Medulla oblongata (tissue), 1 donor: Measurements from ENCODE around the gene GPR4.
A peak's percentile ranks its signal among the peaks of the same experiment; 100 is the strongest.
"Not testable (repeated sequence)": the region's sequence is repeated elsewhere in the genome, so short reads cannot be mapped to it uniquely, and the experiment has no call there.

Experiments used
- DNase-seq: peaks from one replicate; pipeline ENCODE4 v3.0.0-alpha.2; 2015; ENCODE audit errors: extremely low spot score

The GPR4 gene

DNA sequence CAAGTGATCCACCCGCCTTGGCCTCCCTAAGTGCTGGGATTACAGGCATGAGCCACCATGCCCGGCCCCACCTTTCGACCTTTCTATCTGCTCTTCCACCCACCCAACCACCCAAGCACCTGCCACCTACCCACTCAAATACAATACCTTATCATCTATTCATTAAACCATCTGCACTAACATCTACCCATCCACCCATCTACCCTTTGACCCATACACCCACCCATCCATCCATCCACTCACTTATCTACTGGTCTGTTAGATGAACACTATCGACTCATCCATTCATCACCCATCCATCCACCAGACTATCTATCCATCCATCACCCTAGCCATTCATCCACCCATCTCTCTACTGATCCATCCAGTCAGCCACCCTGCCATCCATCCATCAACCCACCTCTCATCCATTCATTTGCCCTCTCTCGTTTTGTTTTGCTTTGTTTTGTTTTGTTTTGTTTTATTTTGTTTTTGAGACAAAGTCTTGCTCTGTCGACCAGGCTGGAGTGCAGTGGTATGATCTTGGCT is 20.0 kb upstream of the GPR4 start:
- no peak for DNase-seq

DNA sequence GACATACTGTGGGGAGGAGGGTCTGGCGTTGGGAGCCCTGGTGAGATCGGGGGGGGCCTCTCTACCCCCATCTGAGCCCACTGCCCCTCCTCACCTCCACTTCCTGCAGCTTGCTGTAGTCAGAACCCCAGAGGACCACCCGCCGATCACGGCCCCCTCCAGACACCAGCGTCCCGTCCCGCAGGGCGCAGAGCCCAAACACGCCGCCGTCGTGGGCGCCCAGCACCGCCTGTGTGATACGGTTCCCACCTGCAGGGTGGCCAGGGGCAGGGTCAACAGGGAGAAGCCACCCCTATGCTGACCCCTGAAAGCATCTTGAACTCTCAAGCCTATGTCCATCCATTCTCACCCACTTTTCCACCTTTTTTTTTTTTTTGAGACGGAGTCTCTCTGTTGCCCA is 19.4 kb upstream of the GPR4 start:
- no peak for DNase-seq

DNA sequence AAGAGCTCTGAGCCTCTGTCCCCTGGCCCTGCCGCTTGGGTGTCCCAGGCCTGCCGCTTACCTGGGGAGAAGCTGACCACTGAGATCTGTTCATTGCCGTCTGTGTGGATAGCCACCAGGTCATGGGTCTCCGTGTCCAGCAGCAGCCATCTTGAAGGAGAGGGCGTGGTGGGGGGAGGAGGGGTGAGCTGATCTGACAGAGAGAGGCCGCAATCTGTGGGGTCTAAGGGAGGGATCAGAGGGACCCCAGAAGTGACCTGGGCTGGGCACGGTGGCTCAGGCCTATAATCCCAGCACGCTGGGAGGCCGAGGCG is 14.6 kb upstream of the GPR4 start:
- no peak for DNase-seq

DNA sequence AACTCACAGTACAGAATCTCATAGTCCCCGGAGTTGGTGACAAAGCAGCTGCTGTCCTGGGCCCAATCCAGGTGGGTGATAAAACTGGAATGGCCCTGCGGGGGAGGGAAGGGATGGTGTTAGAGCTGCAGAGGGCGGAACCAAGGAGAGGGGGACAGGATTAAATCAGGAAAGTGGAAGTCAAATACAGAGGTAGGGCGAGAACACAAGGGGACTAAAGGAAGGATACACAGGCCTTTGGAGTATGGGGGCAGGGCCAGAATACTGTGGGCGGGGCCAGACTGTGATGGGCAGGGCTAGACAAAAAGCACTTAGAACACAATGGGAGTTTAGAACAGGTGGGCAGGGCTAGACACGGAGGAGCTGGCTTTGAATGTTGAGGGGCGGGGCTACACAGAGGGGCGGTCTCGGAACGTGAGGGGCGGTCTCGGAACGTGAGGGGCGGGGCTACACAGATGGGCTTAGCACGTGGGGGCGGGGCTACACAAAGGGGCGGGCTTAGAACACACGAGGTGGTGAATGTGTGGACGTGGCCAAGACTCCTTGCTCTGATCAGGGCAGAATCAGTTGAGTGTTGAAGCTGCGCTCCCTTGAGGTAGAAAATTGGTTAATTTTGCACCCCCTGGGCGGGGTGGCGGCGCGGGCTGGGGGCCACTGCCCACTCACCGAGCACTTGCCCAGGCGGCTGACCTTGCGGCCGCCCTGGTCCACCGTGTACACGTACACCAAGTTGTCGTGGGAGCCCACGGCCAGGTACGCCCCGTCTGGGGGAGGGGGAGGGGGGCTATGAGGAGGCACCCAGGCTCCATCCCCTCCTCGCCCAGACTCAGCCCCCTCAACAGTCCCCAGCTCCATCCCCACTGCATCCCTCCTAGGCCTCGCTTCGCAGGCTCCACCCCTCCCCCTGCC is 14.0 kb upstream of the GPR4 start:
- DNase-seq, result no peak

DNA sequence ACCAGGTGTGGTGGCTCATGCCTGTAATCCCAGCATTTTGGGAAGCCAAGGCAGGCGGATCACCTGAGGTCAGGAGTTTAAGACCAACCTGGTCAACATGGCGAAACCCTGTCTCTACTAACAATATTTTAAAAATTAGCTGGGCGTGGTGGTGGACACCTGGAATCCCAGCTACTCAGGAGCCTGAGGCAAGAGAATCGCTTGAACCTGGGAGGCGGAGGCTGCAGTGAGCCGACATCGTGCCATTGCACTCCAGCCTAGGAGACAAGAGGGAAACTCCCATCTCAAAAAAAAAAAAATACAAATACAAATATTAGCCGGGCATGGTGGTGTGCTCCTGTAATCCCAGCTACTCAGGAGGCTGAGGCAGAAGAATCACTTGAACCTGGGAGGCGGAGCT is 13.0 kb upstream of the GPR4 start:
- DNase-seq, result not testable (repeated sequence)

DNA sequence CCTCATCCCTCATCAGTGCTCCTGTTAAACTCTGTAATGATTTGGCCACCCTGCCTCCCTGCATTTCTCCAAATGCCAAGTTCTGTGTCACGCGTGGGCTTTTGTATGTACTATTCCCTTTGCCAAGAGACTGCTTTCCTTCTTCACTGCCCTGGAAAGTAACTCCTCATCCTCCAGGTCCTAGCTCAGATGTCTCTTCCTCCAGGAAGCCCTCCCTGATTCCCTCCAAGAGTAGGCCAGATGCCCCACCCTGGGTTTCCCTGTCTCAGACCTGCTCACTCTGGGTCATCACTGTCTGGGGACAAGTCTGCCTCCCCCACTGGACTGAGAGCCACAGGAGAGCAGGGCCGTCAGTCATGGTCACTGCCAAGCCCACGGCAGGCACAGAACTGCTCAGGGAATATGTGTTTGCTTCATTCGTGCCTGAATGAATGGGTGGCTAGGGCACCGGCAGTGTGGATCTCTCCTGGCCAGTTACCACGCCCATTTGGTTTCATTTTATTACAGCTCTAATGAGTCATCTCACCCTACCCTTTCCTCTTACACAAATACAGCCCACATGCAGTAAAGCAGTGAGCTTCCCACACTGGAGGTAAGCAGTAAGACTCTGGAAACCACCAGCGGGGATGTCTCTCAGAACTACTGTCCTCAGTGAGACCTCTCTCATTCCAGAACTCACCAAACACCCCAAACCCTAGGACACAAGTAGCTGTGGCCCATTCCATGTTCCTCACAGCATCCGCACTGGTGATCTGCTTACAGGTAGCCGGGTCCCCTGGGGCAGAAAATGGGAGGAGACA is 12.1 kb upstream of the GPR4 start:
- no peak for DNase-seq

DNA sequence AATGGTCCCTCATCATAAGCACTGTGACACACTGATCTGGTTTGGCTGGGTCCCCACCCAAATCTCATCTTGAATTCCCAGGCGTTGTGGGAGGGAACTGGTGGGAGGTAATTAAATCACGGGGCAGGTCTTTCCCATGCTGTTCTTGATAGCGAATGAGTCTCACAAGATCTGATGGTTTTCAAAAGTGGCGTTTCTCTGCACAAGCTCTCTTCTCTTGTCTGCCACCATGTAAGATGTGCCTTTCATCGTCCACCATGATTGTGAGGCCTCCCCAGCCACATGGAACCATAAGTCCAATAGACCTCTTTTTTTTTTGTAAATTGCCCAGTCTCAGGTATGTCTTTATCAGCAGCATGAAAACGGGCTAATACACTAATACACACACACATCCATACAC is 6.9 kb upstream of the GPR4 start:
- no peak for DNase-seq

DNA sequence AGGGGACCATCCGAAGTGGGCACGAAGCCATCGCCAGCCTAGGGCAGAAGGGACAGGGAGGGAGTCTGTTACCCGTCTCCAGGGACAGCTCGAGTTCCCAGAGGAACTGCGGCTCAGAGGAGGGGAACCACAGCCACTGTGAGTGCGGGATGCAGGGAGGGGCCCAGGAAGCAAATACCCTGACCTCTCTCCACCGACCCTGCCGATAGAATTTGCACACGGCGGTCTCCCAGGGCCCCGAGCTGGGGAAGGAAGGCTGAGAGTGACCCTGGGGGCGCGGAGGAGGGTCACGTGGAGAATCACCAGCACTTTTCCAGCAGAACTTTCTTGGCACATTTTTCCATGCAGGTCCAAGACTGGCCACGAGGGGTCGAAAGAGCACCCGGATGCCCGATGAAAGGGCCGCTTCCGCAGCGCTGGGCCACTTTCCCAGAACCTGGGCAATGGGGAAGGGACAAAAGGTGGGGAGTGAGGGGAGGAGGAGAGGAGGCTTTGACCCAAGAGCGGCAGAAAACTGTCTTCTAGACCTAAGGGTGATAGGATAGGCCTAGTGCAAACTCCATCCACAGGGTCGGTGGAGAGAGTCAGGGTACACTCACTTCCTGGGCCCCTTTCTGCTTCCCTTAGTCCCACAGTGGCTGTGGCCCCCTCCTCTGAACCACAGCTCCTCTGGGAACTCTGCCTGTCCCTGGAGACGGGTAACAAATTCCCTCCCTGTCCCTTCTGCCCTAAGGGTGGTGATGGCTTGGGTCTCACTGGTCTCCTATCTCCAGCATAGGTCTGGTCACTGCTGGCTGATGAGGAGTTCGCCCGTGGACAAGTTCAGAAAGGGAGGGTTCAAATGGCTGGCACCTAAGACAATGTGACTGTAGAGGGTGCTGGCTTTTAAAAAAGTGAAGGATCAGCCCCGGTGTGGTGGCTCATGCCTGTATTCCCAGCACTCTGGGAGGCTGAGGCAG is 5.3 kb upstream of the GPR4 start:
- peak; percentile 84 for DNase-seq

DNA sequence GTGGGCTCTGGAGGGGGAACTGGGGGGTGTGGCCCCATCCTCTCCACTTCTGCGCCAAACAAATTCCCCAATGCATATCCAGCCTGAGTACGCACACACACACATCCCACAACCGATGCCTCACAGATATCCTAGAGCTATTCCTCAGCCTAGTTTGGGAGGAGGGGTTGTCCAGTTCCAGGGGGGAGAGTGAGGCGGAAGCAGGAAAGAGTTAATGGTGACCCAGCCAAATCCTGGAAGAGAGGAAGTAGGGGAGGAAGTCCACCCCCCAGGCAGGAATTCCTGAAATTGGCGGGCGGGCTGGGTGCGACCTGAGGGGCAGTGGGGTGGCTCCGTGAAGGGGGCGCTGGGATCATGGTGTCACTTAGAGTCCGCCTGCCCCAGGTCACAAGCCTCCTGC is 897 bp downstream of the GPR4 start:
- no peak for DNase-seq

DNA sequence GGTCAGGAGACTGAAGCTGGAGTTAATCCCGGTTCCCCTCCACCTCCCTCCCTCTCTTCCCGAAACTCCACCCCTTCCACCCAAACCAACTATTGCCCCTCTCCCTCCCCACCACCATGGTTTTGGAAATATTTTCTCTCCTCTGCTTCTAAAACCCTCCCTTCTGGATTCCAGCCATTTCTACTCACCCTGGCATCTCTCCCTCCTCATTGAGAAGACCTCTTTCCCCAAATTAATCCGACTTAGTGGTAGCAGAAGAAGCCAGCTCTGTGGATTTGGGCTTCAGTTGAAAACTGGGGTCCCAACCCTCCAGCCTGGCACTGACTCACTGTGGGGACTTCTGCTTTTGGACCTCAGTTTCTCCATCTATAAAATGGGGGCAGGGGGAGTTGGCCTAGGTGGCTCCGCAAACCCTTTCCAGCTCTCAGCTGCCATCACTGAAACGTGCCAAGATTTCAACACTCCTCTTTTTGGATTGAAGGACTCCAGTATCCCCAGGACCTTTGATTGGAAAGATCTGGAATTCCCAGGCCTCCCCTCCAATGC is 1.6 kb downstream of the GPR4 start:
- DNase-seq, result no peak

DNA sequence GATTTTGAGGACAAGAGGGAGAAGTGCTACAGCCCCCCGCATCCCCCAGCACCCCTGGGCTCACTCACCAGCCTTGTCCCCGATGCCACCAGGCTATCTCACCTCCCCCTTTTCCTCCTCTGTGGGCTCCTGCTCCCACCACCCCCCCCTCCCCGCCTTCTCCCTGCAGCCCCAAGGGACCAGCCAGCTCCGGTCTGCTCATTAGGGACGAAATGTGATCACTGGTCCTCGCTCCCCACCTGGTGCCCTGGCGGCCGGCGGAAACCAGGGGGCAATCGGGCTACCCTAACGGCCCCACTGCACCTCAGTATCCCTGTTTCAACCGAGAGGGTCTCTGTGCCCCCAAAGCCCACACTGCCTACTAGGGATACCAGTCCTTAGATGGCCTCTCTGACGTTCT is 2.7 kb downstream of the GPR4 start:
- no peak for DNase-seq

DNA sequence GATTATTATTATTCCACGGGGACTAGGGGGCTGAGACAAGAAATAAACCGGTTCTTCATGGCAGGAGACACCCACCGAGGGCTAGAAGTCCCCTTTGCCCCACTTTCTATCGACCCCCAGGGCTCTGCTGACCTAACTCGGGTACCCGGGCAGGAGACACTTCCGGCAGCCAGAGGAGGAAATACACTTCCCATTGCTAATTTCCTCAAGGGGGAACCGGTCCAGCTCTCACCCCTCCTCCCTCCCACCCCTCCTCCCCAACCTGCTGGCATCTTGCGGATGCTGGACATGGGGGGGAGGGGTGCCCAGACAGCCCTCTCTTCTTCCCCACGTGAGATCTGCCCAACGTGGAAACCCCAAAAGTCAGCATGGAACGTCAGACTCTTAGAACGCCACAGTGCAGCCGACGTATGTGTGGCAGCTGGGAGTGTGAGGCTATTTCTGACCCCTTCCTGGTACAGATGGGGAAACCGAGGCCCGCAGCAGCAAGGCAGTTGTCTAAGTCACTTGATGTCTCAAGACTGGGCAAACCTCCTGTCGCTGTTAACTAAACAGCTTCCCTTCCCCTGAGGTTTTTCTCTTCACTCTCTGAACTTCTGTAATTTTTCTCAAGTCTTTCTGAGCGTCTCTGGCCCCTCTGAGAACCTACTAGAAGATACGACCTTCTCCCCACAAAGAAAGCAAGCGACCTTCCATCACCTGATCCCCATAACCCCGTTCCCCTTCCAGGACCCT is 3.6 kb downstream of the GPR4 start:
- DNase-seq, result no peak

DNA sequence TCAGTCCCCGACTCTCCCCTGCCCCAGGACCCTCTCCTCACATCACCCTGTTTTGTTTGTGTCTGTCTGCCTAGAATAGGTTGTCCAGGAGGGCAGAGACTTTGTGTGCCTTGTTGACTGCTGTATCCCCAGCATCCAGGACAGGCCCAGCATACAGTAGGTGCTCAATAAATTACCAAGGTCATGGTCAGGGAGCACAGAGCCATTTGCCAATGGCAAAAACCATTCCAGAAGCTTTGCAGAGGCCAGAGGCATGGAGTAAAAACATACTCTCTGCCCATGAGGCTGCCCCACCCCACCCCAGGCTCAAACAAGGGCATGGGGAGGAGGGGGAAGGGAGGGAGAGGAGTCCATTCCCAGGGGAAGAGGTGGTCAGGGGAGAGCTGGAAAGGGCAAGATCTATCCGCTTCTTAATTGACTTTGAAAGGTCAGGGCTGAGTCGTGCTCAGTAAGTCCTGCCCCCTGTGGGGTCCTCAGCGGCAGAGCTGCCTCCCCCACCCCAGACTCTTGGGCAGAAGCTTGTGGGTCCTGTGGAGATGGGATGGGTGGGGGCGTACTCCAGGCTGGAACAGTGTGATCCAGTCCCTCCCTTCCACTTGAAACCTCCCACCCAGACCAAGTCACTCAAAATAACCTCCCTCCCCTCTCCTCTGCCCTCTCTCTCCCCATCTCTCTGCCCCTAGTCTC is 4.4 kb downstream of the GPR4 start:
- no peak for DNase-seq

DNA sequence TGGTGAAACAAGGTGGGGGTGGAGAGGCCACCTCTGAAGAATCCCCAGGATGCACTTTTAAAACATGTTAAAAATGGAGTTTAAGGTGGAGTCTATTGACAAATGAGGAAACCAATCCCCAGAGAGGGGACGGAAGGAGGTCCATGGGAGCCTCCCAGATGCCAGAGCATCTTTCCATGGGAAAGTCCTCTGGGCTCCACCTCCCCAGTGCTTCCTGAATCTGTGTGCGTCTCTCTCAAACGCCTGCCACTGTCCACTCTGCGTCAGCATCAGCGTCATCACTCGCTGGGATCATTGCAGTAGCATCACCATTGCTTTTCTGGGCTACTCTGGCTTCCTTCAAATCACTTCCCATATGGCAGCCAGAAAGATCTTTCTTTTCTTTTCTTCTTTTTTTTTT is 6.2 kb downstream of the GPR4 start:
- DNase-seq, result no peak

DNA sequence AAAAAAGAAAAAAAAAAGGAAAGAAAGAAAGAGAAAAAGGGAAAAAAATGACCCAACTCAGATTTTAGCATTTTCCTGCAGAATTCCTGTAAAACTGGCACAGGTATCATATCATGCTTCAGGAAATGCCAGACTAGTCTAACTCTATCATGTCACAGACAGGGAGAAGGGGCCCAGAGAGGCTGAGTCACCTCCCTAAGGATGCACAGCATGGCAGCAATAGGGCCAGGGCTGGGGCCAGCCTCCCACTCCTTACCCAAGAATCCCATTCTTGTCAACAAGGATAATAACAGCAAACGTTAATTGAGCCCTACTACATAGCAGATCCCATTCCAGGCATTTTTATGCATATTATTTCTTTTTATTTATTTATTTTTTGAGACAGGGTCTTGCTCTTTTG is 8.5 kb downstream of the GPR4 start:
- no peak for DNase-seq

DNA sequence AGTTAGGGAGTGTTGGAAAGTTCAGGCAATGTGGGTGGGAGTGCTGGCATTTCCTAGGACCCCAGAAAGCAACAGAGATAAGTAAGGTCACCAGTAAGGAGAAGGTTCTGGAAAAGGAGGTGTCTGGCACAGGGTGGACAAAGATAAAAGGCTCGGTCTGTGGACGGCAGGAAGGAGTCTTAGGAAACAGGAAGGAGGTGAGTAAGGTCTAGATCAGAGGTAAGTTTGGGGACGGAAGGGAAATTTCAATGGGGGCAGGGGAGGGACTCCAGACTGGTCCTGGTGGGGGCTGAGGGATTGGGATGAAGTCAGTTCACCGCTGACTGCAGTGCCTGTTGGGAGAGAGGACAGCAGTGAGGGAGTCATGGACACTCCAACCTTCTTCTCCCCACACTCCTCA is 9.6 kb downstream of the GPR4 start:
- no peak for DNase-seq

DNA sequence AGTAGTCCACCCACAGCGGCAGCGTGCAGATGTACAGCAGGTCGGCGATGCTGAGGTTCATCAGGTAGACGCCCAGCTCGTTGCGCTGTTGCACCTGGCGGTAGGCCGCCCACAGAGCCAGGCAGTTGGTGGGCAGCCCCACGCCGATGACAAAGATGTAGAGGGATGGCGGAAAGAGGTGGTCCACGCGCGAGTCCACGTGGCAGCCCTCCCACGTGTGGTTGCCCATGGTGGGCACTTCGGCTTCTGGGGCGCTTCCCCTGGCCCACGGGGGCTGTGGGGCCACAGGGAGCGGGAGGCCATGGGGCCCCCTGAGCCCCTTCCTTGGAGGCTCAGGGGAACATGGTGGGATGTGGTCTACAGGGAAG is 10.4 kb downstream of the GPR4 start:
- DNase-seq, result no peak

DNA sequence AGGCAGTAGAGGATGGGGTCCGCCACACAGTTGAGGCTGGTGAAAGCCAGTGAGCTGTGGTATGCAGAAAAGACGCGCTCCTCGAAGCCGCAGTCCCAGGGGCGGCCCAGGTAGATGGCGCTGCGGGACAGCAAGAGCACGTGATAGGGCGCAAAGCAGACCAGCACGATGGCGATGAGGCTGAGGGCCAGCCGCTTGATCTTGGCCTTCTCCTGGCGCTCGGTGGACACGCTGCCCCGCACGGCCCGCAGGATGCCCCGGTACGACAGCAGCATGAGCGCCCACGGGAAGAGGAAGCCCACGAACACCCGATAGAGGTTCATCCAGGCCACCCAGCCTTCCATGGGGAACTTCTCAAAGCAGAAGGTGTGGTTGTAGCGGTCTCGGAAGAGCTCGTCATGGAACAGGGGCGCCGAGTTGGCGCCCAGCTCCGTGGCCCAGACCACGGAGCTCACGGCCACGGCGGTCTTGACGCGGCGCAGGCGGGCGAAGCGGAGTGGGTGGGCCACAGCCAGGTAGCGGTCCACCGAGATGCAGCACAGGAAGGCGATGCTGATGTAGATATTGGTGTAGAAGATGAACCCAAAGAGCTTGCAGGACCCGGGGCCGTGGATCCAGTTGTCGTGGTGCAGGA is 10.9 kb downstream of the GPR4 start:
- no peak for DNase-seq

DNA sequence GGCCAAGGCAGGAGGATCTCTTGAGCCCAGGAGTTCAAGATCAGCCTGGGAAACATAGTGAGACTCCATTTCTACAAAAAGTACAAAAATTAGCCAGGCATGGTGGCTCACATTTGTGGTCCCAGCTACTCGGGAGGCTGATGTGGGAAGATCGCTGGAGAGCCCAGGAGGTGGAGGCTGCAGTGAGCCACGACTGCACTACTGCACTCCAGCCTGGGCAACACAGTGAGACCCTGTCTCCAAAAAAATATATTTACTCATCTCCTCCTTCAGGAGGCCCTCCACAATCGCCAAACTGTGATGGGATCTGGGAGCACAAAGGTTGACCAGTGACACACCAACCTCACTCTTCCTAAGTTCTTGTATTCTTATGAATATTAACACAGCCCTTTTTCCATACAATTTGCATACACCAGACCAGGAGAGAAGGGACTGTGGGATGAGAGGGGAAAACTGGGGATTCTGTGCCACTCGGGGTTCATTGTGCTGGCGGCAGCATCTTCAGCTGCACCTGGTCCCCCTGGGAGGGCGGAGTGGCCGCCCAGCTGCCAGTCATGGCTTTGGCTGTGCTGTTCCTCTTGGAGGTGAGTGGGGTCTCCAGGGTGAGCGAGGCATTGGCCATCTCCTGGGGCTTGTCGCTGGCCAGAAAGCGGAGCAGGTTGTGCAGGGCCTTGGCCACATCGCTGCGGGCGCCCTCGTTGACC is 11.6 kb downstream of the GPR4 start:
- no peak for DNase-seq
